ENCODE results near the gene ALOX5AP. TPM values are rescaled to one million over a fixed set of nuclear protein-coding genes. Genes with fewer than 3 reads are reported as not detected.
A peak's percentile ranks its signal among the peaks of the same experiment; 100 is the strongest.

Gene ALOX5AP
- total and polyA plus RNA-seq, 4 donors = 3.5 to 6.7 (median 4.1) TPM

- Histone ChIP-seq H3K9ac (ENCODE audit: low read depth in 1 of 2, low read length in 2 of 2) (no peak overlapping the region), H3K9me3 (ENCODE audit: control insufficient read depth in 4 of 4, low read length in 3 of 4) (peaks cover 0 to 2% (median 0%) of the 10 kb centered on the region in 4 donors), H3K36me3 (ENCODE audit: control insufficient read depth in 4 of 4, insufficient read depth in 3 of 4, low read depth in 1 of 4, low read length in 3 of 4) (no peaks in the 10 kb centered on the region), H3K4me3 (ENCODE audit: low read depth in 1 of 3, low read length in 3 of 3) (no peak overlapping the region), H3K27me3 (ENCODE audit: control insufficient read depth in 4 of 4, insufficient read depth in 4 of 4, low read length in 3 of 4) (no peaks in the 10 kb centered on the region), H3K27ac (ENCODE audit: low read depth in 1 of 2, low read length in 2 of 2) (no peak overlapping the region), H3K4me1 (ENCODE audit: control insufficient read depth in 4 of 4, insufficient read depth in 4 of 4, low read length in 3 of 4) (no peaks in the 10 kb centered on the region)
- TF ChIP-seq ZBTB33 (IDR thresholded peaks at IDR 0.05) = no peak
- TF ChIP-seq EGR1 (IDR thresholded peaks at IDR 0.05; ENCODE audit: low read depth in 2 of 2) = no peak
- no peak for TF ChIP-seq SP1 (IDR thresholded peaks at IDR 0.05)
- no peak for TF ChIP-seq ATF3 (IDR thresholded peaks at IDR 0.05)
- no peak for DNase-seq (ENCODE audit: low spot score)
Observed at GRCh38 chr13:30773561-30773960, 38.2 kb downstream of the ALOX5AP start.

GRCh38 chr13:30774214-30774730, 38.9 kb downstream of the ALOX5AP start:
- Histone ChIP-seq H3K9ac (ENCODE audit: low read depth in 1 of 2, low read length in 2 of 2) (no peak overlapping the region), H3K27ac (ENCODE audit: low read depth in 1 of 2, low read length in 2 of 2) (peak overlapping the region in 1 of 2 donors; percentile 5), H3K4me1 (ENCODE audit: control insufficient read depth in 4 of 4, insufficient read depth in 4 of 4, low read length in 3 of 4) (no peaks in the 10 kb centered on the region), H3K27me3 (ENCODE audit: control insufficient read depth in 4 of 4, insufficient read depth in 4 of 4, low read length in 3 of 4) (no peaks in the 10 kb centered on the region), H3K36me3 (ENCODE audit: control insufficient read depth in 4 of 4, insufficient read depth in 3 of 4, low read depth in 1 of 4, low read length in 3 of 4) (no peaks in the 10 kb centered on the region), H3K9me3 (ENCODE audit: control insufficient read depth in 4 of 4, low read length in 3 of 4) (peaks cover 0 to 2% (median 0%) of the 10 kb centered on the region in 4 donors), H3K4me3 (ENCODE audit: low read depth in 1 of 3, low read length in 3 of 3) (no peak overlapping the region)
- DNase-seq (ENCODE audit: low spot score) = no peak
- TF ChIP-seq TAF1 (conservative IDR thresholded peaks at IDR 0.05) (no peak), CTCF (IDR thresholded peaks at IDR 0.05; ENCODE audit: low read depth, low read length, missing input control) (no peak), RAD21 (IDR thresholded peaks at IDR 0.05) (no peak), ATF3 (IDR thresholded peaks at IDR 0.05) (no peak), HNF4G (IDR thresholded peaks at IDR 0.05) (no peak), REST (IDR thresholded peaks at IDR 0.05) (no peak), FOXA2 (IDR thresholded peaks at IDR 0.05) (no peak), MAX (IDR thresholded peaks at IDR 0.05) (no peak), JUND (IDR thresholded peaks at IDR 0.05) (no peak), ZBTB33 (IDR thresholded peaks at IDR 0.05) (no peak), NR2F2 (IDR thresholded peaks at IDR 0.05) (no peak), EGR1 (IDR thresholded peaks at IDR 0.05; ENCODE audit: low read depth in 2 of 2) (no peak), RXRA (IDR thresholded peaks at IDR 0.05) (no peak), YY1 (IDR thresholded peaks at IDR 0.05) (no peak), HNF4A (conservative IDR thresholded peaks at IDR 0.05) (no peak)
- WGBS = 90% methylated on average over 8 of the region's 8 CpGs

All from liver (tissue), 9 donors.